Gastroesophageal sphincter (tissue), 3 donors: ENCODE results near the gene NCKIPSD.

Source experiments
- CTCF ChIP-seq, 4 experiments: fragments of 200-600 bp in 2 of 4; fragments of 450-650 bp in 2 of 4; sonication (generic) in 1 of 4; IDR thresholded peaks; one replicate each; pipeline ENCODE4 v1.5.1; 2017 to 2019; ENCODE audit warnings: antibody characterized with exemption in 4 of 4, mild to moderate bottlenecking in 2 of 4, moderate library complexity in 2 of 4
- EP300 ChIP-seq: sonication (generic); formaldehyde crosslinking; IDR thresholded peaks from one replicate; pipeline ENCODE4 v1.6.1; 2017; ENCODE audit warnings: antibody characterized with exemption, mild to moderate bottlenecking
- POLR2AphosphoS5 ChIP-seq: sonication (generic); formaldehyde crosslinking; IDR thresholded peaks from one replicate; pipeline ENCODE4 v1.6.1; 2017; ENCODE audit warnings: antibody characterized with exemption

DNA sequence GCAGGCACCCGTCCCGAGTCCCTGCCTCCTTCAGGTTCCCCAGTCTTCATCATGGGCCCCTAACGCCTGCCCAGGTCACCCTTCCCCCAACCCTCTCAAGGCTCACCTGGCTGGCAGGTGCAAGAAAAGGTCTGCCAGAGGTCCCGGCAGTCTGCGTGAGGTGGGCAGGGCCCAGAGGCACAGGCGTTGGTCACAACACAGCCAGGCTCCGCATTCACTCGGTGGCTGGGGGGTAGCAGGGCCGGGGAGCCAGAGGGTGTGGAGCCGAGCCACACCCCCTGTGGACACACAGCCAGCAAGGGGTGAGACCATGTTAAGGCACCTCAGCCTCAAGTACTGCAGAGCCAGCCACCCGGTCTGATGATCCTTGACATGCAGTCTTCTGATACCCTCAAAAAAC lies 33.9 kb downstream of the NCKIPSD start:
- TF ChIP-seq CTCF (IDR thresholded peaks at IDR 0.05), result no peak
- TF ChIP-seq POLR2AphosphoS5, result no peak
- no peak for TF ChIP-seq EP300
